ENCODE data around the gene SCAMP4.

- TF ChIP-seq LRRFIP1 (CRISPR knock-in tag; conservative IDR thresholded peaks at IDR 0.05) = no peak
- TF ChIP-seq ZNF776 (CRISPR knock-in tag; IDR thresholded peaks at IDR 0.05) = no peak
- no peak for TF ChIP-seq EP300 (IDR thresholded peaks at IDR 0.05; ENCODE audit: low read depth in 2 of 2, low read length in 2 of 2)
- TF ChIP-seq EP300 (CRISPR knock-in tag; IDR thresholded peaks at IDR 0.05; ENCODE audit: borderline replicate concordance) = no peak
- TF ChIP-seq ATF3 (CRISPR knock-in tag; IDR thresholded peaks at IDR 0.05) = no peak
- TF ChIP-seq CTCF (CRISPR knock-in tag; IDR thresholded peaks at IDR 0.05) = no peak
- TF ChIP-seq MXD4 (CRISPR knock-in tag; IDR thresholded peaks at IDR 0.05) = no peak
- TF ChIP-seq NR2C2 (CRISPR knock-in tag; IDR thresholded peaks at IDR 0.05; ENCODE audit: borderline replicate concordance) = no peak
- no peak for TF ChIP-seq ZGPAT (CRISPR knock-in tag; IDR thresholded peaks at IDR 0.05)
Measured at GRCh38 chr19:1882089-1882785, 23.0 kb upstream of the SCAMP4 start.

Measured in HepG2 (cell line).